Stimulated activated memory B cell treated with anti-CD40 and anti-IgM and Interleukin-4, amounts not matched to agents 10 μg/mL and 1 μg/mL and 100 μg/mL, for 72 hours (primary cell): ENCODE results near the gene TTPAL.
A peak's percentile ranks its signal among the peaks of the same experiment; 100 is the strongest.

Source experiments
- ATAC-seq: fragments of 150-1000 bp; cut with Tn5 transposase; 2 replicates; pipeline ENCODE4 v1.10.0; 2021
- H3K27ac Mint-ChIP-seq: one replicate; pipeline ENCODE4 v1.8.0; 2022; ENCODE audit warnings: mild to moderate bottlenecking, mixed read lengths
- H3K27me3 Mint-ChIP-seq: one replicate; pipeline ENCODE4 v1.8.0; 2022; ENCODE audit warnings: mixed read lengths
- H3K36me3 Mint-ChIP-seq: one replicate; pipeline ENCODE4 v1.8.0; 2022; ENCODE audit warnings: mixed read lengths
- H3K4me1 Mint-ChIP-seq: one replicate; pipeline ENCODE4 v1.8.0; 2022; ENCODE audit warnings: mixed read lengths
- H3K4me3 Mint-ChIP-seq: one replicate; pipeline ENCODE4 v1.8.0; 2022; ENCODE audit warnings: mild to moderate bottlenecking, moderate library complexity, mixed read lengths
- H3K9me3 Mint-ChIP-seq: one replicate; pipeline ENCODE4 v1.8.0; 2022; ENCODE audit warnings: mixed read lengths

TTPAL gene

GRCh38 chr20:44522841-44523240 lies 47.2 kb downstream of the TTPAL start:
- Mint-ChIP-seq H3K4me1 (peaks cover 37% of the 10 kb centered on the region), H3K27me3 (no peaks in the 10 kb centered on the region), H3K4me3 (peak overlapping the region; percentile 38), H3K36me3 (peaks cover 9% of the 10 kb centered on the region), H3K9me3 (no peaks in the 10 kb centered on the region), H3K27ac (peak overlapping the region; percentile 62)
- ATAC-seq, result no peak

GRCh38 chr20:44523746-44524145 lies 48.1 kb downstream of the TTPAL start:
- Mint-ChIP-seq H3K4me3 (no peak overlapping the region), H3K27ac (peak overlapping the region; percentile 62)

GRCh38 chr20:44526129-44526528 lies 50.5 kb downstream of the TTPAL start:
- H3K27ac Mint-ChIP-seq, result no peak overlapping the region

More at GRCh38 chr20:44523746-44524145, 48.1 kb downstream of the TTPAL start:
- H3K36me3 Mint-ChIP-seq, result peaks cover 6% of the 10 kb centered on the region
- ATAC-seq, result no peak
- no peaks in the 10 kb centered on the region for H3K9me3 Mint-ChIP-seq
- no peaks in the 10 kb centered on the region for H3K27me3 Mint-ChIP-seq
- peaks cover 33% of the 10 kb centered on the region for H3K4me1 Mint-ChIP-seq

GRCh38 chr20:44527716-44528199 lies 52.1 kb downstream of the TTPAL start:
- ATAC-seq, result no peak
- no peaks in the 10 kb centered on the region for H3K9me3 Mint-ChIP-seq
- no peak overlapping the region for H3K27ac Mint-ChIP-seq
- no peaks in the 10 kb centered on the region for H3K27me3 Mint-ChIP-seq
- no peak overlapping the region for H3K4me3 Mint-ChIP-seq
- H3K4me1 Mint-ChIP-seq, result peaks cover 9% of the 10 kb centered on the region
- no peaks in the 10 kb centered on the region for H3K36me3 Mint-ChIP-seq

More at GRCh38 chr20:44526129-44526528, 50.5 kb downstream of the TTPAL start:
- ATAC-seq, result no peak
- no peaks in the 10 kb centered on the region for H3K9me3 Mint-ChIP-seq
- no peaks in the 10 kb centered on the region for H3K36me3 Mint-ChIP-seq
- H3K27me3 Mint-ChIP-seq, result no peaks in the 10 kb centered on the region
- peaks cover 13% of the 10 kb centered on the region for H3K4me1 Mint-ChIP-seq
- H3K4me3 Mint-ChIP-seq, result no peak overlapping the region

- no peak overlapping the region for H3K4me3 Mint-ChIP-seq
- H3K9me3 Mint-ChIP-seq, result no peaks in the 10 kb centered on the region
- no peak for ATAC-seq
- H3K27ac Mint-ChIP-seq, result no peak overlapping the region
- no peaks in the 10 kb centered on the region for H3K27me3 Mint-ChIP-seq
- H3K4me1 Mint-ChIP-seq, result peaks cover 4% of the 10 kb centered on the region
- H3K36me3 Mint-ChIP-seq, result no peaks in the 10 kb centered on the region
Observed at GRCh38 chr20:44528309-44528708, 52.6 kb downstream of the TTPAL start.

GRCh38 chr20:44532259-44532980 lies 56.7 kb downstream of the TTPAL start:
- Mint-ChIP-seq H3K9me3 (no peaks in the 10 kb centered on the region), H3K27me3 (no peaks in the 10 kb centered on the region), H3K27ac (no peak overlapping the region), H3K4me3 (no peak overlapping the region), H3K4me1 (peaks cover 7% of the 10 kb centered on the region), H3K36me3 (no peaks in the 10 kb centered on the region)
- ATAC-seq, result no peak

GRCh38 chr20:44532981-44533331 lies 57.3 kb downstream of the TTPAL start:
- Mint-ChIP-seq H3K27ac (no peak overlapping the region), H3K36me3 (no peaks in the 10 kb centered on the region), H3K27me3 (no peaks in the 10 kb centered on the region), H3K9me3 (no peaks in the 10 kb centered on the region), H3K4me3 (no peak overlapping the region), H3K4me1 (peaks cover 7% of the 10 kb centered on the region)
- ATAC-seq, result no peak

GRCh38 chr20:44533928-44534327 lies 58.3 kb downstream of the TTPAL start:
- Mint-ChIP-seq H3K4me1 (peaks cover 7% of the 10 kb centered on the region), H3K27me3 (no peaks in the 10 kb centered on the region), H3K27ac (no peak overlapping the region), H3K9me3 (no peaks in the 10 kb centered on the region), H3K36me3 (no peaks in the 10 kb centered on the region), H3K4me3 (no peak overlapping the region)
- ATAC-seq, result no peak

GRCh38 chr20:44536175-44536574 lies 60.5 kb downstream of the TTPAL start:
- Mint-ChIP-seq H3K4me1 (peaks cover 7% of the 10 kb centered on the region), H3K27ac (no peak overlapping the region), H3K9me3 (no peaks in the 10 kb centered on the region), H3K36me3 (no peaks in the 10 kb centered on the region), H3K4me3 (no peak overlapping the region), H3K27me3 (no peaks in the 10 kb centered on the region)
- no peak for ATAC-seq

- no peak for ATAC-seq
- Mint-ChIP-seq H3K4me3 (no peak overlapping the region), H3K4me1 (peaks cover 7% of the 10 kb centered on the region), H3K36me3 (no peaks in the 10 kb centered on the region), H3K27me3 (no peaks in the 10 kb centered on the region), H3K27ac (no peak overlapping the region), H3K9me3 (no peaks in the 10 kb centered on the region)
Observed at GRCh38 chr20:44537993-44538392, 62.3 kb downstream of the TTPAL start.

- no peak overlapping the region for H3K27ac Mint-ChIP-seq
- H3K4me1 Mint-ChIP-seq, result peaks cover 7% of the 10 kb centered on the region
- no peaks in the 10 kb centered on the region for H3K9me3 Mint-ChIP-seq
- H3K36me3 Mint-ChIP-seq, result no peaks in the 10 kb centered on the region
- ATAC-seq, result no peak
- H3K27me3 Mint-ChIP-seq, result no peaks in the 10 kb centered on the region
- no peak overlapping the region for H3K4me3 Mint-ChIP-seq
Observed at GRCh38 chr20:44540834-44541233, 65.2 kb downstream of the TTPAL start.

GRCh38 chr20:44541992-44542391 lies 66.3 kb downstream of the TTPAL start:
- H3K36me3 Mint-ChIP-seq, result no peaks in the 10 kb centered on the region
- no peak overlapping the region for H3K4me3 Mint-ChIP-seq
- H3K27ac Mint-ChIP-seq, result no peak overlapping the region
- no peaks in the 10 kb centered on the region for H3K4me1 Mint-ChIP-seq
- no peaks in the 10 kb centered on the region for H3K9me3 Mint-ChIP-seq
- H3K27me3 Mint-ChIP-seq, result no peaks in the 10 kb centered on the region
- no peak for ATAC-seq

- no peaks in the 10 kb centered on the region for H3K4me1 Mint-ChIP-seq
- ATAC-seq, result no peak
- no peaks in the 10 kb centered on the region for H3K36me3 Mint-ChIP-seq
- no peaks in the 10 kb centered on the region for H3K27me3 Mint-ChIP-seq
- H3K27ac Mint-ChIP-seq, result no peak overlapping the region
- no peak overlapping the region for H3K4me3 Mint-ChIP-seq
- no peaks in the 10 kb centered on the region for H3K9me3 Mint-ChIP-seq
Observed at GRCh38 chr20:44542890-44543289, 67.2 kb downstream of the TTPAL start.

GRCh38 chr20:44543358-44543757 lies 67.7 kb downstream of the TTPAL start:
- Mint-ChIP-seq H3K27ac (no peak overlapping the region), H3K4me1 (no peaks in the 10 kb centered on the region), H3K4me3 (no peak overlapping the region), H3K9me3 (no peaks in the 10 kb centered on the region), H3K27me3 (no peaks in the 10 kb centered on the region), H3K36me3 (no peaks in the 10 kb centered on the region)
- no peak for ATAC-seq
